Gastrocnemius medialis (tissue), 4 donors: ENCODE data around the gene ZDHHC22. TPM values are rescaled to one million over a fixed set of nuclear protein-coding genes. Genes with fewer than 3 reads are reported as not detected.

Experiments used
- ATAC-seq, 2 donors: fragments of 150-250 bp; one replicate each; pipeline ENCODE4 v1.9.1; 2016
- DNase-seq, 2 donors: peaks; one replicate each; pipeline ENCODE4 v3.0.0-alpha.2; 2019
- H3K27ac ChIP-seq, 4 donors: fragments of 200-600 bp; sonication (generic); 1 replicate in 1 of 4; 2 replicates in 3 of 4; pipeline ENCODE4 v1.5.1; 2016 to 2018; ENCODE audit warnings: mild to moderate bottlenecking in 2 of 4, moderate library complexity in 1 of 4
- H3K27me3 ChIP-seq, 3 donors: fragments of 200-600 bp; sonication (generic) in 2 of 3; 1 replicate in 1 of 3; 2 replicates in 2 of 3; pipeline versions ENCODE4 v1.5.1 to v1.6.0; 2016 to 2019; ENCODE audit warnings: mild to moderate bottlenecking in 1 of 3, moderate library complexity in 1 of 3
- H3K36me3 ChIP-seq, 2 donors: fragments of 200-600 bp; sonication (generic) in 1 of 2; one replicate each; pipeline ENCODE4 v1.5.1; 2017 to 2018
- H3K4me1 ChIP-seq, 2 donors: fragments of 200-600 bp; sonication (generic) in 1 of 2; one replicate each; pipeline ENCODE4 v1.5.1; 2016 to 2017; ENCODE audit warnings: mild to moderate bottlenecking in 2 of 2
- H3K4me3 ChIP-seq, 4 donors: fragments of 200-600 bp; sonication (generic) in 3 of 4; 1 replicate in 1 of 4; 2 replicates in 3 of 4; pipeline ENCODE4 v1.5.1; 2016 to 2019; ENCODE audit warnings: mild to moderate bottlenecking in 2 of 4
- H3K9me3 ChIP-seq, 3 donors: fragments of 200-600 bp; sonication (generic) in 2 of 3; 1 replicate in 1 of 3; 2 replicates in 2 of 3; pipeline ENCODE4 v1.5.1; 2016 to 2019
- POLR2A ChIP-seq, 2 donors: fragments of 450-650 bp; IDR thresholded peaks; one replicate each; pipeline ENCODE4 v1.6.1; 2017; ENCODE audit warnings: antibody characterized with exemption in 2 of 2, mild to moderate bottlenecking in 2 of 2, moderate library complexity in 2 of 2
- in situ Hi-C, 4 donors: fragments of 200-750 bp; cut with MboI; loops; one replicate each; pipeline versions ENCODE4 v1.15.0 to v1.8.0; 2017; ENCODE audit warnings: low sequenced_read_pairs in 4 of 4
- intact Hi-C: fragments of 100-400 bp; cut with DNase I; formaldehyde crosslinking; loops from one replicate; pipeline ENCODE4 v1.15.1; 2023; ENCODE audit warnings: low total_unique reads
- total RNA-seq, 4 donors: library from RNA; depleted of rRNA; stranded (reverse); fragments of >200 nt; gene quantifications; one replicate each; pipeline versions ENCODE4 v1.1.0 to v1.2.3, GENCODE V29; 2016
- TF ChIP-seq, protein P1 (sequence below), 5 experiments: fragments of 450-650 bp in 3 of 5; fragments of 200-600 bp in 2 of 5; sonication (generic) in 2 of 5; IDR thresholded peaks in 4 of 5; conservative IDR thresholded peaks in 1 of 5; 1 replicate in 4 of 5; 2 replicates in 1 of 5; pipeline ENCODE4 v1.5.1; 2016 to 2019; ENCODE audit warnings: antibody characterized with exemption in 5 of 5, mild to moderate bottlenecking in 3 of 5, moderate library complexity in 3 of 5

ZDHHC22 gene
- total RNA-seq, 4 donors from 2014 or later: not detected

DNA sequence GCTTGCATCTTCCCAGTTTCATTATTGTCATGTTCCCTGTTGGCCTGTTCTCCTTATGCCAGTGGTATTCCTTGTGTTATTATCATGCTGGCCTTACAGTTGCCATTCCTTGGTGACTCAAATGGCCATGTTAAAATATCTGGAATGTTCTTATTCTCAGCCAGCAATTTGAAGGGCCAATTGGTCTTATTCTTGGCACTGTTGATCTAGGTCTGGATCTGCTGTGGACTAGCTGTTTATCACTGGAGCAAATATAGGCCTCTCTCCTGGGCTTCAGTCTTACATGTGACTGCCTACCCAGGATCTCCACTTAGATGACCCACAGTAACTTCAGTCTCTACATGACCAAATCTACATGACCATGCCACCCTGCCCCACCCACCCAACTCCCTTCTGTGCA lies 38.1 kb downstream of the ZDHHC22 start:
- Histone ChIP-seq H3K27me3 (no peaks in the 10 kb centered on the region), H3K4me1 (peaks cover 88 to 94% of the 10 kb centered on the region in 2 donors), H3K4me3 (no peak overlapping the region), H3K36me3 (peaks cover 0 to 14% of the 10 kb centered on the region in 2 donors), H3K9me3 (no peaks in the 10 kb centered on the region), H3K27ac (peak overlapping the region; percentile 93 to 99 (median 98))
- TF ChIP-seq, protein P1, sequence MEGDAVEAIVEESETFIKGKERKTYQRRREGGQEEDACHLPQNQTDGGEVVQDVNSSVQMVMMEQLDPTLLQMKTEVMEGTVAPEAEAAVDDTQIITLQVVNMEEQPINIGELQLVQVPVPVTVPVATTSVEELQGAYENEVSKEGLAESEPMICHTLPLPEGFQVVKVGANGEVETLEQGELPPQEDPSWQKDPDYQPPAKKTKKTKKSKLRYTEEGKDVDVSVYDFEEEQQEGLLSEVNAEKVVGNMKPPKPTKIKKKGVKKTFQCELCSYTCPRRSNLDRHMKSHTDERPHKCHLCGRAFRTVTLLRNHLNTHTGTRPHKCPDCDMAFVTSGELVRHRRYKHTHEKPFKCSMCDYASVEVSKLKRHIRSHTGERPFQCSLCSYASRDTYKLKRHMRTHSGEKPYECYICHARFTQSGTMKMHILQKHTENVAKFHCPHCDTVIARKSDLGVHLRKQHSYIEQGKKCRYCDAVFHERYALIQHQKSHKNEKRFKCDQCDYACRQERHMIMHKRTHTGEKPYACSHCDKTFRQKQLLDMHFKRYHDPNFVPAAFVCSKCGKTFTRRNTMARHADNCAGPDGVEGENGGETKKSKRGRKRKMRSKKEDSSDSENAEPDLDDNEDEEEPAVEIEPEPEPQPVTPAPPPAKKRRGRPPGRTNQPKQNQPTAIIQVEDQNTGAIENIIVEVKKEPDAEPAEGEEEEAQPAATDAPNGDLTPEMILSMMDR (IDR thresholded peaks at IDR 0.05 in 4 of 5, conservative IDR thresholded peaks at IDR 0.05 in 1 of 5): no peak
- TF ChIP-seq POLR2A (IDR thresholded peaks at IDR 0.05): peak in 1 of 2 donors; percentile 12
- in situ Hi-C loops (loop anchor here in 3 of 4 donors (10.0 to 25.0 kb wide), 2 partner anchors 211 to 359 kb away; partner anchors contain the start of genes AHSA1 (in 1 of the 3) and VIPAS39 (in 1 of the 3)), intact Hi-C loops (no loop called here)
- DNase-seq (peak in 1 of 2 donors; percentile 63), ATAC-seq (peak; percentile 16 to 72)

DNA sequence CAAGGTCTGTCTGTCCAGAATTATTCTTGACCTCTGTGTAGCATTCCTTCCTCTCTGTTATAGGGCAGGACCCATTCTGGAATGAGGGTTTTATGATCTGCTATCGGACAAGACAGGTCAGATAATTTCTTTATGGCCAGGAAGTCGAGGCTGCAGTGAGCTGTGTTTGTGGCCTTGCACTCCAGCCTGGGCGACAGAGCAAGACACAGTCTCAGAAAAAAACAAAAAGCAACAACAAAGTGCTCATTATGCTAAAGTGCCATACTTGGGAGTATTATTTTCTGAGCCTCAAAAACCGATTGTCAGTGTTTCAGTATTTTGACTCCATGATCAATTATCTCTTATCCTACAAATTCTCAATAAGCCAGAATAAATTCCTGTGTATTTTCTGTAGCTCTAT lies 39.4 kb downstream of the ZDHHC22 start:
- TF ChIP-seq, protein P1 (IDR thresholded peaks at IDR 0.05 in 4 of 5, conservative IDR thresholded peaks at IDR 0.05 in 1 of 5): no peak
- no peak for TF ChIP-seq POLR2A (IDR thresholded peaks at IDR 0.05)
- Histone ChIP-seq H3K27me3 (no peaks in the 10 kb centered on the region), H3K4me3 (no peak overlapping the region), H3K4me1 (peaks cover 75 to 81% of the 10 kb centered on the region in 2 donors), H3K27ac (peak overlapping the region; percentile 93 to 99 (median 98)), H3K36me3 (peaks cover 0 to 4% of the 10 kb centered on the region in 2 donors), H3K9me3 (no peaks in the 10 kb centered on the region)
- intact Hi-C loops (no loop called here), in situ Hi-C loops (loop anchor here in 3 of 4 donors (10.0 to 25.0 kb wide), 2 partner anchors 213 to 360 kb away; partner anchors contain the start of genes AHSA1 (in 1 of the 3) and VIPAS39 (in 1 of the 3))
- no peak for ATAC-seq
- DNase-seq: no peak

DNA sequence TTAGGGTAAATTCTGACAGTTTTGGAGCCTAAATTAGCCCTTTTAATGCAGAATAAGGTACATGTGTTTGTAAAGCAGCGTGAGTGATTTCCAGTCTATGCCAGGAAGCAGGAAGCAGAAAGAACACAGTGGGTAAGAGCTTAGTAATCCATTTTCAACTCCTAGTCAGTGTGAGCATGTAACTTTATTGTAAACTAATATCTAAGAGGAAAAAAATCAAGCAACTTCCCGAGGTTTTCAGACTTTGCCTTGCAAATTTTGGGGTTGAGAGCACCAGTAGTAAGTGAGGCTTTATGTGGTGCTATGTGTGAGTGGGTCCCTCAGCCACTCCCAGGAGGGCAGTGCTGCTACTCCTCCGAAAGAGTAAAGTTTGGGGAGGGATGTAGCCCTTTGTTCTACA lies 40.6 kb downstream of the ZDHHC22 start:
- H3K27me3 ChIP-seq: no peaks in the 10 kb centered on the region
- DNase-seq: no peak
- peaks cover 0 to under 1% of the 10 kb centered on the region in 2 donors for H3K36me3 ChIP-seq
- H3K4me3 ChIP-seq: no peak overlapping the region
- intact Hi-C loops (no loop called here), in situ Hi-C loops (loop anchor here in 3 of 4 donors (10.0 to 25.0 kb wide), 2 partner anchors 214 to 361 kb away; partner anchors contain the start of genes AHSA1 (in 1 of the 3) and VIPAS39 (in 1 of the 3))
- no peak for ATAC-seq
- TF ChIP-seq, protein P1 (IDR thresholded peaks at IDR 0.05 in 4 of 5, conservative IDR thresholded peaks at IDR 0.05 in 1 of 5): no peak
- TF ChIP-seq POLR2A (IDR thresholded peaks at IDR 0.05): no peak
- peak overlapping the region; percentile 93 to 99 (median 98) for H3K27ac ChIP-seq
- H3K9me3 ChIP-seq: no peaks in the 10 kb centered on the region
- H3K4me1 ChIP-seq: peaks cover 75 to 81% of the 10 kb centered on the region in 2 donors

DNA sequence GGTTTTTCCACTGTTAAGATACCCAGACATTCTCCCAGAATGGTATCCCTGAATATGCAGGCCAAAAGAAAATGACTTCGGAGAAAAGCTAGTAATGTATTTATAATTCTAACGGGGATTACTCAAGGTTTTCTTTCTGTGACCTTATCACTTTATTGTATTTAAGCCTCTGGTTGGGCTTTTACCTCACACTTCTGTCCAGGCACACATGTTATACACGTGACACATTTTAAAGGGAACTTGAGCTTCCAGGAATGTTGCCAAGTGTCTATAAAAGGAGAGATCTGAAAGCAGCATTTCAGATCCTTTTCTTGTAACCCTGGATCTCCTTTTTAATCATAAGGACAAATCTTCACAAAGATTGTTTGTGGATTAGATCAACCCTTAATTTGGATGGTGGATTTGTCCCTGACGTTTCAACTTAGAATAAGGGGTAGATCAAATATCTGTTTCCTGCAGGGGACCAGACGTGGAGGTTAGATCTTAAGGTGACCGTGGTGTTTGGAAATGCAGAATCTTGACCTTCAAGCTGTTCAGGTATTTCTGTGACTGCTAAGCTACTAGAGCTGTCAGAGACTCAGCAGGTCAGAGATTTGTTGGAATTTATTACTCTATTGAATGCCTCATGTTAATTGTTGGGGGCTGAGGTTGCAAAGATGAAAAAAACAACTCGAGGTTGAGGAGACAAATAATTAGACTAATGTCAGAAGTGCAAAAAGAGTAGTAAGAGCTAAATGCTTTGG lies 42.0 kb downstream of the ZDHHC22 start:
- peak overlapping the region; percentile 93 to 99 (median 98) for H3K27ac ChIP-seq

More for the DNA sequence above, 42.0 kb downstream of the ZDHHC22 start:
- DNase-seq (no peak), ATAC-seq (peak; percentile 15 to 35)
- H3K4me1 ChIP-seq: peaks cover 65 to 72% of the 10 kb centered on the region in 2 donors
- TF ChIP-seq, protein P1 (IDR thresholded peaks at IDR 0.05 in 4 of 5, conservative IDR thresholded peaks at IDR 0.05 in 1 of 5): peak in 1 of 5 experiments; percentile 16
- no peak for TF ChIP-seq POLR2A (IDR thresholded peaks at IDR 0.05)
- no peaks in the 10 kb centered on the region for H3K27me3 ChIP-seq
- intact Hi-C loops: loop anchor here (5.0 kb wide), 1 partner anchor 57 kb away; no protein-coding TSS in a partner anchor
- in situ Hi-C loops: loop anchor here in 3 of 4 donors (10.0 to 25.0 kb wide), 3 partner anchors 215 to 387 kb away; partner anchors contain the start of genes AHSA1 (in 1 of the 3) and VIPAS39 (in 1 of the 3)
- peak overlapping the region; percentile 71 to 90 (median 85) for H3K4me3 ChIP-seq
- no peaks in the 10 kb centered on the region for H3K9me3 ChIP-seq
- no peaks in the 10 kb centered on the region for H3K36me3 ChIP-seq
